SK-N-SH treated with all-trans-retinoic acid at 6 μM for 48 hours (cell line): ENCODE results near the gene TMTC2.

Experiments used
- CSRNP3 ChIP-seq: fragments of 250-450 bp; sonication (Bioruptor Pico); IDR thresholded peaks from 2 replicates; pipeline ENCODE4 v1.5.1; 2021; ENCODE audit warnings: mild to moderate bottlenecking, moderate library complexity
- ISL1 ChIP-seq: fragments of 250-450 bp; sonication (Bioruptor Pico); IDR thresholded peaks from 2 replicates; pipeline ENCODE4 v2.1.2; 2022; ENCODE audit warnings: mild to moderate bottlenecking, moderate library complexity
- PATZ1 ChIP-seq: fragments of 250-450 bp; sonication (Bioruptor Pico); IDR thresholded peaks from 2 replicates; pipeline ENCODE4 v1.8.0; 2020; ENCODE audit warnings: mild to moderate bottlenecking, moderate library complexity, borderline replicate concordance
- RARB ChIP-seq: fragments of 250-450 bp; sonication (Bioruptor Pico); IDR thresholded peaks from 2 replicates; pipeline ENCODE4 v1.8.0; 2021; ENCODE audit warnings: mild to moderate bottlenecking, moderate library complexity
- SNAI2 ChIP-seq: fragments of 250-450 bp; sonication (Bioruptor Pico); IDR thresholded peaks from 2 replicates; pipeline ENCODE4 v1.5.0; 2020; ENCODE audit warnings: mild to moderate bottlenecking, moderate library complexity
- TCF4 ChIP-seq: fragments of 250-450 bp; sonication (Bioruptor Pico); IDR thresholded peaks from 2 replicates; pipeline ENCODE4 v1.8.0; 2021; ENCODE audit warnings: mild to moderate bottlenecking, moderate library complexity, borderline replicate concordance
- ZC3H10 ChIP-seq: fragments of 250-450 bp; sonication (Bioruptor Pico); IDR thresholded peaks from 2 replicates; pipeline ENCODE4 v1.5.1; 2021; ENCODE audit warnings: mild to moderate bottlenecking, moderate library complexity

- TF ChIP-seq RARB (no peak), SNAI2 (CRISPR knock-in tag) (no peak), PATZ1 (CRISPR knock-in tag) (no peak), CSRNP3 (no peak), ZC3H10 (no peak), ISL1 (CRISPR knock-in tag) (no peak), TCF4 (CRISPR knock-in tag) (no peak)
Observed at GRCh38 chr12:83049306-83049705, 362.6 kb downstream of the TMTC2 start.
